ENCODE data around the gene ARHGAP18. TPM values are rescaled to one million over a fixed set of nuclear protein-coding genes. Genes with fewer than 3 reads are reported as not detected.

The ARHGAP18 gene
- total and polyA plus RNA-seq, 2 of the 13 experiments (the other 11 are each of a cell fraction or from before 2014, with no cell fraction given), result 58.2 to 115 TPM

DNA sequence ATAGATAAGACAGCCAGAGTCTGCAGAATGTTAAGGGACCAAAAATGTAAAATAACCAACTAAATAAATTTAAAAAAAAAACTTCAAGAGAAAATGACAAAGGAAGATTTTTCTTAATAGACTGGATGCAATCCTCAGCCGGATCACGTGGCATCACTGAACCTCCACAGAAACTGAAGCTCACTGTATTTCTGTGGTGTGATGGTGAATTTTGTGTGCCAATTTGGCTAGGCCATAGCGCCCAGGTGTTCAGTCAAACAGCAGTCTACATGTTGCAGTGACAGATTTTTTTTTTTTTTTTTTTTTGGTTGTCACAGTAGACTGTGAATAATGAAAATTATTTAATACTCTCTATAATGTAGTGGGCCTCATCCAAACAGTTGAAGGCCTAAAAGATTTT lies 95.5 kb downstream of the ARHGAP18 start:
- ATAC-seq, result no peak
- in situ Hi-C loops (cut with HindIII; ENCODE audit: extremely low pct_ligation_motif_present, low pct_unique_long_range_greater_than_20kb), result no loop called here
- no peaks in the 10 kb centered on the region for H3K9me3 ChIP-seq (ENCODE audit: low read length)
- H3K27me3 ChIP-seq (ENCODE audit: control insufficient read depth in 1 of 2, insufficient read depth in 2 of 2, low read length in 2 of 2), result no peaks in the 10 kb centered on the region
- no peaks in the 10 kb centered on the region for H4K20me1 ChIP-seq (ENCODE audit: insufficient read depth, low read length)
- no peak for DNase-seq (ENCODE audit: low spot score)
- intact Hi-C loops (cut with micrococcal nuclease; ENCODE audit: unreplicated experiment), result no loop called here
- H3K27ac ChIP-seq (ENCODE audit: extremely low read length, insufficient read depth, low read length), result no peak overlapping the region
- H2AFZ ChIP-seq (ENCODE audit: low read length), result no peak overlapping the region
- BruUV-seq (replicated peaks), result no TSS peak
- WGBS (ENCODE audit: low lambda C conversion rate), result 96% methylated on average over 3 of the region's 3 CpGs
- no peaks in the 10 kb centered on the region for H3K4me1 ChIP-seq (ENCODE audit: insufficient read depth, low read length)
- TF ChIP-seq ZSCAN25 (CRISPR knock-in tag; IDR thresholded peaks at IDR 0.05), result no peak
- no peak for FAIRE-seq
- CTCF ChIA-PET (ENCODE audit: low intra/inter-chr PET ratio, low total read pairs), result no interaction called here
- no peak overlapping the region for H3K4me3 ChIP-seq (replicated peaks in 1 of 3; ENCODE audit: insufficient read depth in 1 of 3, low read depth in 2 of 3, low read length in 3 of 3)
- no peak overlapping the region for H3K4me2 ChIP-seq (ENCODE audit: low read depth, low read length)
- POLR2A ChIA-PET, result no interaction called here
- peaks cover 20 to 90% of the 10 kb centered on the region in 2 experiments for H3K36me3 ChIP-seq (replicated peaks in 1 of 2; ENCODE audit: control insufficient read depth in 1 of 2, insufficient read depth in 2 of 2, low read length in 2 of 2)
- H3K79me2 ChIP-seq (ENCODE audit: insufficient read depth, low read length), result no peaks in the 10 kb centered on the region
- no peak overlapping the region for H3K9ac ChIP-seq (ENCODE audit: insufficient read depth, low read depth, low read length)

DNA sequence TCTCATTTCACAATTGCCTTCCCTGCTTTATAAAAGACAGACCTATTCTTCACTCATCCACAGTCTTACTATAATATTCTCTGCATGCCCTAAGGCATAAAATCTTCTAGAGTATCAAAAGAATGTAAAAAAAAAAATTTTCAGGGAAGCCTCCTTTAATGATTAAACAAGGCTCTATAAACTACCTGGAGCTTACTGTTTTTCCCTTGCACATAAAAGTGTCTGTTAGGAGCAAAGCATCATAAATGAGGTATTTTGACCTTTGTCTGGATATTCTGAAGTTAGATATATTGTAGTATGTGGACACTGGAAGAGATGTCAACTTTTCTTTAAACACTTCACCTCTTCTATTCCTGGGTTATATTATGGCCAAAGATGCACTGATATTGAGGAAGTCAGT lies 97.5 kb downstream of the ARHGAP18 start:
- POLR2A ChIA-PET, result interaction anchor here (0.7 kb wide), 1 partner anchor 117 kb away, joined by 3 read pairs; no protein-coding TSS in a partner anchor
- Histone ChIP-seq H3K4me3 (replicated peaks in 1 of 3; ENCODE audit: insufficient read depth in 1 of 3, low read depth in 2 of 3, low read length in 3 of 3) (no peak overlapping the region), H3K36me3 (replicated peaks in 1 of 2; ENCODE audit: control insufficient read depth in 1 of 2, insufficient read depth in 2 of 2, low read length in 2 of 2) (peaks cover 20 to 90% of the 10 kb centered on the region in 2 experiments), H2AFZ (ENCODE audit: low read length) (no peak overlapping the region), H3K4me2 (ENCODE audit: low read depth, low read length) (no peak overlapping the region), H3K9me3 (ENCODE audit: low read length) (no peaks in the 10 kb centered on the region), H3K4me1 (ENCODE audit: insufficient read depth, low read length) (no peaks in the 10 kb centered on the region), H4K20me1 (ENCODE audit: insufficient read depth, low read length) (no peaks in the 10 kb centered on the region), H3K27me3 (ENCODE audit: control insufficient read depth in 1 of 2, insufficient read depth in 2 of 2, low read length in 2 of 2) (no peaks in the 10 kb centered on the region), H3K79me2 (ENCODE audit: insufficient read depth, low read length) (no peaks in the 10 kb centered on the region), H3K27ac (ENCODE audit: extremely low read length, insufficient read depth, low read length) (no peak overlapping the region), H3K9ac (ENCODE audit: insufficient read depth, low read depth, low read length) (no peak overlapping the region)
- intact Hi-C loops (cut with micrococcal nuclease; ENCODE audit: unreplicated experiment) (no loop called here), in situ Hi-C loops (cut with HindIII; ENCODE audit: extremely low pct_ligation_motif_present, low pct_unique_long_range_greater_than_20kb) (no loop called here)
- ATAC-seq, result no peak
- TF ChIP-seq, protein P1, sequence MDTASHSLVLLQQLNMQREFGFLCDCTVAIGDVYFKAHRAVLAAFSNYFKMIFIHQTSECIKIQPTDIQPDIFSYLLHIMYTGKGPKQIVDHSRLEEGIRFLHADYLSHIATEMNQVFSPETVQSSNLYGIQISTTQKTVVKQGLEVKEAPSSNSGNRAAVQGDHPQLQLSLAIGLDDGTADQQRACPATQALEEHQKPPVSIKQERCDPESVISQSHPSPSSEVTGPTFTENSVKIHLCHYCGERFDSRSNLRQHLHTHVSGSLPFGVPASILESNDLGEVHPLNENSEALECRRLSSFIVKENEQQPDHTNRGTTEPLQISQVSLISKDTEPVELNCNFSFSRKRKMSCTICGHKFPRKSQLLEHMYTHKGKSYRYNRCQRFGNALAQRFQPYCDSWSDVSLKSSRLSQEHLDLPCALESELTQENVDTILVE (CRISPR knock-in tag; IDR thresholded peaks at IDR 0.05), result no peak
- TF ChIP-seq ZNF569 (CRISPR knock-in tag; IDR thresholded peaks at IDR 0.05; ENCODE audit: borderline replicate concordance) (no peak), ZNF839 (CRISPR knock-in tag; IDR thresholded peaks at IDR 0.05; ENCODE audit: borderline replicate concordance) (no peak)
- CTCF ChIA-PET (ENCODE audit: low intra/inter-chr PET ratio, low total read pairs), result no interaction called here
- BruUV-seq (replicated peaks), result no TSS peak
- DNase-seq (ENCODE audit: low spot score), result no peak
- FAIRE-seq, result no peak
